Measurements from ENCODE around the gene MTMR4. TPM values are rescaled to one million over a fixed set of nuclear protein-coding genes. Genes with fewer than 3 reads are reported as not detected.

Gene MTMR4
- total and polyA plus RNA-seq, 8 donors = 5.8 to 126 (median 25.1) TPM

DNA sequence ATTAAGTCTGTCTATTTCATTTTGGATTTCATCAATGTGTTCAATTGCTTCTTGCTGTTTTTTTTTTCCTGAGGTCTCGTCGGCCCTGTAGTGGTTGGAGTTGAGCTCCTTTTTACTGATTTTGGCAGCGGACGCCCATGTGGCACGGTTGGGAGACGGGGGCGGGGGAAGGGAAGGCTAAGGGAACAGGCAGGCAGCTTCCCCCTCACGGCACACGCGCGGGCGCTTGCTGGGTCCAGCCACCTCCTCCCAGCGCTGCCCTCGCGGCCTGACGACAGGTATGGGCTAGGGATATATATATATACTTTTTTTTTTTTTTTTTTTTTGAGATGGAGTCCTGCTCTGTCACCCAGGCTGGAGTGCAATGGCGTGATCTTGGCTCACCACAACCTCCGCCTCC, 37.6 kb downstream of the MTMR4 start:
- WGBS, 5 donors = 80 to 83% (median 81%) methylated on average over 18 of the region's 18 CpGs
- H3K36me3 ChIP-seq = no peaks in the 10 kb centered on the region
- H3K4me3 ChIP-seq = no peak overlapping the region
- no peaks in the 10 kb centered on the region for H3K4me1 ChIP-seq
- intact Hi-C loops (cut with DNase I; ENCODE audit: low total_unique reads) = no loop called here
- H3K9me3 ChIP-seq = no peaks in the 10 kb centered on the region
- no peaks in the 10 kb centered on the region for H3K27me3 ChIP-seq
- DNase-seq = no peak
- no peak for TF ChIP-seq EP300 (IDR thresholded peaks at IDR 0.05)
- no peak for TF ChIP-seq POLR2AphosphoS5 (IDR thresholded peaks at IDR 0.05)
- TF ChIP-seq POLR2A (IDR thresholded peaks at IDR 0.05) = no peak
- TF ChIP-seq, protein P1, sequence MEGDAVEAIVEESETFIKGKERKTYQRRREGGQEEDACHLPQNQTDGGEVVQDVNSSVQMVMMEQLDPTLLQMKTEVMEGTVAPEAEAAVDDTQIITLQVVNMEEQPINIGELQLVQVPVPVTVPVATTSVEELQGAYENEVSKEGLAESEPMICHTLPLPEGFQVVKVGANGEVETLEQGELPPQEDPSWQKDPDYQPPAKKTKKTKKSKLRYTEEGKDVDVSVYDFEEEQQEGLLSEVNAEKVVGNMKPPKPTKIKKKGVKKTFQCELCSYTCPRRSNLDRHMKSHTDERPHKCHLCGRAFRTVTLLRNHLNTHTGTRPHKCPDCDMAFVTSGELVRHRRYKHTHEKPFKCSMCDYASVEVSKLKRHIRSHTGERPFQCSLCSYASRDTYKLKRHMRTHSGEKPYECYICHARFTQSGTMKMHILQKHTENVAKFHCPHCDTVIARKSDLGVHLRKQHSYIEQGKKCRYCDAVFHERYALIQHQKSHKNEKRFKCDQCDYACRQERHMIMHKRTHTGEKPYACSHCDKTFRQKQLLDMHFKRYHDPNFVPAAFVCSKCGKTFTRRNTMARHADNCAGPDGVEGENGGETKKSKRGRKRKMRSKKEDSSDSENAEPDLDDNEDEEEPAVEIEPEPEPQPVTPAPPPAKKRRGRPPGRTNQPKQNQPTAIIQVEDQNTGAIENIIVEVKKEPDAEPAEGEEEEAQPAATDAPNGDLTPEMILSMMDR (IDR thresholded peaks at IDR 0.05) = no peak
- H3K27ac ChIP-seq = no peak overlapping the region

DNA sequence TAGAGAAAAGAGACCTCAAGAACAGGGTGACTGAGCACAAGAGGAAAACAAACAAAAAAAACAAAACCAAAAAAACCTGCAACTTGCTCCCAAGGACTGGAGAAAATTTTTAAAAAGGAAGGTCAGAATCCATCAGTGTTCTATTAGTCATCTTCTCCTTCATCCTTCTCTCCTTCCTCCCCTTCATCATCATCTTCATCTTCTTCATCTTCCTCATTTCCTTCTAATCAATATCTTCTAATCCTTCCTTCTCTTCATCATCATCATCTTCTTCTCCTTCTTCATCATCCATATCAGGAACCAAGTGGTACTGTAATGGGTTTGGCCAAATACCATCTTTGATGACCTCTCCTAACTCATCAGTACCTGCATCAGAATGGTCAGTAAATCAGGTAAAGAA, 38.5 kb downstream of the MTMR4 start:
- H3K4me3 ChIP-seq = no peak overlapping the region
- H3K27me3 ChIP-seq = no peaks in the 10 kb centered on the region
- TF ChIP-seq POLR2AphosphoS5 (IDR thresholded peaks at IDR 0.05) = no peak
- TF ChIP-seq POLR2A (IDR thresholded peaks at IDR 0.05) = no peak
- no peak for TF ChIP-seq EP300 (IDR thresholded peaks at IDR 0.05)
- TF ChIP-seq, protein P1 (IDR thresholded peaks at IDR 0.05) = no peak
- H3K27ac ChIP-seq = no peak overlapping the region
- no peaks in the 10 kb centered on the region for H3K9me3 ChIP-seq
- intact Hi-C loops (cut with DNase I; ENCODE audit: low total_unique reads) = no loop called here
- H3K4me1 ChIP-seq = no peaks in the 10 kb centered on the region
- DNase-seq = no peak
- no peaks in the 10 kb centered on the region for H3K36me3 ChIP-seq

DNA sequence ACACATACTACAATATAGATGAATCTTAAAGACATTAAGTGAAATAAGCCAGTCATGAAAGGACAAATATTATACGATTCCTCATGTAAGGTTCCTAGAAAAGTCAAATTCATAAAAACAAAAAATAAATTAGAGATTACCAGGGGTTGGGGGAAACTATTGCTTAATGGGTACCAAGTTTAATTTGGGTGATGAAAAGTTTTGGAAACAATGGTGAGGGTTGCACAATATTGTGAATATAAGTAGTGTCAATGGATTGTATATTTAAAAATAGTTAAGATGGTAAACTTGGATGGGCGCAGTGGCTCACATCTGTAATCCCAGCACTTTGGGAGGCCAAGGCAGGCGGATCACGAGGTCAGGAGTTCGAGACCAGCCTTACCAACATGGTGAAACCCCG, 44.1 kb downstream of the MTMR4 start:
- Histone ChIP-seq H3K27me3 (no peaks in the 10 kb centered on the region), H3K4me1 (no peaks in the 10 kb centered on the region), H3K36me3 (no peaks in the 10 kb centered on the region), H3K27ac (no peak overlapping the region), H3K4me3 (no peak overlapping the region), H3K9me3 (no peaks in the 10 kb centered on the region)
- TF ChIP-seq POLR2A (IDR thresholded peaks at IDR 0.05) (no peak), POLR2AphosphoS5 (IDR thresholded peaks at IDR 0.05) (no peak), EP300 (IDR thresholded peaks at IDR 0.05) (no peak)
- TF ChIP-seq, protein P1 (IDR thresholded peaks at IDR 0.05) = no peak
- 82 to 95% (median 93%) methylated on average over 6 of the region's 6 CpGs for WGBS, 5 donors
- intact Hi-C loops (cut with DNase I; ENCODE audit: low total_unique reads) = no loop called here
- no peak for DNase-seq

DNA sequence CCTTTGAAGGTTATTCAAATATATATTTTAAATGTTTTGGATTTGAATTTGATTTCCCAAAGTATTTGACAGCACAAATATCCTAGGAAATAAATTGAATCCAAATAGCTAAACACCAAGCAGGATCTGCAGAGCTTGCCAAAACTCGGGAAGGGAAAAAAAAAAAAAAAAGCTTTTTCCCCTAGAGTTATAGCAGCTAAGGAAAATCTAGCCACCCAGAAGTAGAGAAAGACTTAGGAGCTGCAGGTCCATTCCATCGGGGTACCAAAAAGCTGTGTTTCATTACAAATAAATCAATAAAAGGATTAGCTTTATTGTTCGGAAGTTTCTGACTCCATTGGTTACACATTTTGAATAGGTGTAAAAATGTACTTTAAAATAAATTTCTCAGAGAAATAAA, 45.5 kb downstream of the MTMR4 start:
- H3K4me1 ChIP-seq = no peaks in the 10 kb centered on the region
- H3K4me3 ChIP-seq = no peak overlapping the region
- H3K27me3 ChIP-seq = no peaks in the 10 kb centered on the region
- TF ChIP-seq, protein P1 (IDR thresholded peaks at IDR 0.05) = no peak
- TF ChIP-seq POLR2A (IDR thresholded peaks at IDR 0.05) (no peak), POLR2AphosphoS5 (IDR thresholded peaks at IDR 0.05) (no peak), EP300 (IDR thresholded peaks at IDR 0.05) (no peak)
- 65 to 70% (median 68%) methylated on average over 3 of the region's 3 CpGs for WGBS, 5 donors
- DNase-seq = no peak
- no peak overlapping the region for H3K27ac ChIP-seq
- no peaks in the 10 kb centered on the region for H3K36me3 ChIP-seq
- H3K9me3 ChIP-seq = no peaks in the 10 kb centered on the region
- intact Hi-C loops (cut with DNase I; ENCODE audit: low total_unique reads) = no loop called here
